ENCODE measurements around the gene LTBP1. TPM values are rescaled to one million over a fixed set of nuclear protein-coding genes. Genes with fewer than 3 reads are reported as not detected.

Gene LTBP1
- total and polyA plus RNA-seq, 2 donors (not counting 1 experiment from before 2014, with no cell fraction given): 0.69 TPM; not detected in 1

- Histone ChIP-seq H3K27ac (ENCODE audit: low read length in 2 of 2) (no peak overlapping the region), H3K27me3 (replicated peaks in 1 of 4; ENCODE audit: control extremely low read depth in 1 of 4, control insufficient read depth in 3 of 4, insufficient read depth in 4 of 4, low read length in 3 of 4) (peaks cover 0 to 4% (median 0%) of the 10 kb centered on the region in 4 experiments), H3K79me2 (ENCODE audit: control insufficient read depth, insufficient read depth, low read length) (no peaks in the 10 kb centered on the region), H3K4me3 (ENCODE audit: control extremely low read depth in 1 of 5, extremely low read depth in 1 of 5, insufficient read depth in 1 of 5, low read depth in 2 of 5, low read length in 4 of 5) (no peak overlapping the region), H4K20me1 (ENCODE audit: control insufficient read depth, insufficient read depth, low read length, poor library complexity, severe bottlenecking) (no peaks in the 10 kb centered on the region), H3K4me1 (ENCODE audit: control insufficient read depth in 2 of 2, insufficient read depth in 2 of 2, low read length in 2 of 2) (no peaks in the 10 kb centered on the region), H3K9ac (ENCODE audit: low read length) (no peak overlapping the region), H3K4me2 (replicated peaks; ENCODE audit: low read depth, low read length, poor library complexity, severe bottlenecking) (no peak overlapping the region), H3K9me3 (ENCODE audit: control extremely low read depth in 1 of 3, control insufficient read depth in 2 of 3, insufficient read depth in 1 of 3, low read length in 2 of 3) (no peaks in the 10 kb centered on the region), H2AFZ (ENCODE audit: insufficient read depth, low read depth, low read length, poor library complexity, severe bottlenecking) (no peak overlapping the region), H3K36me3 (replicated peaks in 1 of 2; ENCODE audit: control extremely low read depth in 1 of 2, control insufficient read depth in 1 of 2, extremely low read depth in 1 of 2, insufficient read depth in 2 of 2, low read length in 1 of 2) (no peaks in the 10 kb centered on the region)
- 100% methylated on average over 1 of the region's 2 CpGs for WGBS (ENCODE audit: insufficient coverage)
- H3K4me1 Mint-ChIP-seq: no peaks in the 10 kb centered on the region
- no peak for ATAC-seq (ENCODE audit: low read depth)
- intact Hi-C loops (cut with micrococcal nuclease): no loop called here
- no peak overlapping the region for H3K4me3 Mint-ChIP-seq
- ChIA-PET POLR2A (no interaction called here), CTCF (no interaction called here)
- TF ChIP-seq CTCF (IDR thresholded peaks at IDR 0.05) (no peak), EZH2 (IDR thresholded peaks at IDR 0.05; ENCODE audit: borderline replicate concordance, insufficient read depth, low read depth, low read length, poor library complexity, severe bottlenecking) (no peak)
- H3K9me3 Mint-ChIP-seq (ENCODE audit: insufficient read depth): no peaks in the 10 kb centered on the region
- H3K27me3 Mint-ChIP-seq: peaks cover 33% of the 10 kb centered on the region
- H3K27ac Mint-ChIP-seq: no peak overlapping the region
- no peak for DNase-seq
Measured at GRCh38 chr2:32931519-32931918, 15.2 kb upstream of the LTBP1 start.

- Mint-ChIP-seq H3K27ac (no peak overlapping the region), H3K27me3 (peaks cover 31% of the 10 kb centered on the region), H3K4me3 (no peak overlapping the region), H3K9me3 (ENCODE audit: insufficient read depth) (no peaks in the 10 kb centered on the region), H3K4me1 (no peaks in the 10 kb centered on the region)
- POLR2A ChIA-PET: no interaction called here
- no peak overlapping the region for H3K9ac ChIP-seq (ENCODE audit: low read length)
- no peaks in the 10 kb centered on the region for H3K9me3 ChIP-seq (ENCODE audit: control extremely low read depth in 1 of 3, control insufficient read depth in 2 of 3, insufficient read depth in 1 of 3, low read length in 2 of 3)
- H3K79me2 ChIP-seq (ENCODE audit: control insufficient read depth, insufficient read depth, low read length): no peaks in the 10 kb centered on the region
- no peaks in the 10 kb centered on the region for H3K36me3 ChIP-seq (replicated peaks in 1 of 2; ENCODE audit: control extremely low read depth in 1 of 2, control insufficient read depth in 1 of 2, extremely low read depth in 1 of 2, insufficient read depth in 2 of 2, low read length in 1 of 2)
- H3K27me3 ChIP-seq (replicated peaks in 1 of 4; ENCODE audit: control extremely low read depth in 1 of 4, control insufficient read depth in 3 of 4, insufficient read depth in 4 of 4, low read length in 3 of 4): peaks cover 0 to 4% (median 0%) of the 10 kb centered on the region in 4 experiments
- no peak overlapping the region for H3K4me3 ChIP-seq (ENCODE audit: control extremely low read depth in 1 of 5, extremely low read depth in 1 of 5, insufficient read depth in 1 of 5, low read depth in 2 of 5, low read length in 4 of 5)
- no peak overlapping the region for H3K27ac ChIP-seq (ENCODE audit: low read length in 2 of 2)
- H3K4me1 ChIP-seq (ENCODE audit: control insufficient read depth in 2 of 2, insufficient read depth in 2 of 2, low read length in 2 of 2): no peaks in the 10 kb centered on the region
- no peak overlapping the region for H3K4me2 ChIP-seq (replicated peaks; ENCODE audit: low read depth, low read length, poor library complexity, severe bottlenecking)
- ATAC-seq (ENCODE audit: low read depth) (no peak), DNase-seq (no peak)
- H2AFZ ChIP-seq (ENCODE audit: insufficient read depth, low read depth, low read length, poor library complexity, severe bottlenecking): no peak overlapping the region
- H4K20me1 ChIP-seq (ENCODE audit: control insufficient read depth, insufficient read depth, low read length, poor library complexity, severe bottlenecking): no peaks in the 10 kb centered on the region
- 100% methylated on average over 4 of the region's 12 CpGs for WGBS (ENCODE audit: insufficient coverage)
- TF ChIP-seq CTCF (IDR thresholded peaks at IDR 0.05) (no peak), EZH2 (IDR thresholded peaks at IDR 0.05; ENCODE audit: borderline replicate concordance, insufficient read depth, low read depth, low read length, poor library complexity, severe bottlenecking) (no peak)
- intact Hi-C loops (cut with micrococcal nuclease): no loop called here
- CTCF ChIA-PET: no interaction called here
Measured at GRCh38 chr2:32931945-32932709, 14.6 kb upstream of the LTBP1 start.
